OCI-LY1 (cell line): ENCODE measurements around the gene BCR.

Source experiments
- EZH2 ChIP-seq: fragments of 200-600 bp; sonication (generic), shearing (Covaris generic); IDR thresholded peaks from 2 replicates; pipeline ENCODE4 v1.8.0; 2017; ENCODE audit warnings: borderline replicate concordance, mixed run types, mild to moderate bottlenecking, antibody characterized with exemption, low read length, moderate library complexity, mixed read lengths
- TF ChIP-seq, protein P1 (sequence below): fragments of 200-600 bp; sonication (generic), shearing (Covaris generic); IDR thresholded peaks from 2 replicates; pipeline ENCODE4 v1.5.1; 2017; ENCODE audit warnings: mild to moderate bottlenecking, antibody characterized with exemption, low read length, moderate library complexity, mixed read lengths

DNA sequence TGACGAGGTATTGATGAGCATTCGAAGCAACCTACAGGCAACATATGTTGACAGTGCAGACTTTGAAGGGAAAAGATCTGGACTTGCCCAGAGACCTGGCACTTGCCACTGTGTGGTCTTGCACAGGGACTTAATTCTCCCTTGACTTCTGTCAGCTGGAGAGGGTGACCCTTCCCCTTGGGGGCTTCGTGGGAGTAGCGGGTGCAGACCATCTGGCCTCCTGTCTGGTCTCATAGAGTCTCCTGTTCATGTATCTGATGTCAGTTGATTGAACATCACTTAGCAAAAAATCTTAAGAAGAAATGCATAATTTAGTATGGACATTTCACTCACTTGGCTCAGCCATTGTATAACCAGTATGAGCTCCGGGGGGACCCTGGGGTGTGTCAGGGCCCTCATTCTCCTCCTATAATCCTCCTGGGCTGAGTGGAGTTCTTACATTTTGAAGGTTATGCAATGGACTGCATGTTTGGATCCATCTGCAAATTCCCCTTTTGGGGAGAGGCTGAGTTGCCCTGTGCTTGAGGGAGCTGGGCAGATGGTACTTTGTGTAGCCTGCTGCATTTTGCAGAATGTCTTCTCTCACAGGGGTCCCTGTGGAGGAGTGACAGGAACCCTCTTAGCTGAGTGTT is 13.0 kb downstream of the BCR start:
- TF ChIP-seq, protein P1, sequence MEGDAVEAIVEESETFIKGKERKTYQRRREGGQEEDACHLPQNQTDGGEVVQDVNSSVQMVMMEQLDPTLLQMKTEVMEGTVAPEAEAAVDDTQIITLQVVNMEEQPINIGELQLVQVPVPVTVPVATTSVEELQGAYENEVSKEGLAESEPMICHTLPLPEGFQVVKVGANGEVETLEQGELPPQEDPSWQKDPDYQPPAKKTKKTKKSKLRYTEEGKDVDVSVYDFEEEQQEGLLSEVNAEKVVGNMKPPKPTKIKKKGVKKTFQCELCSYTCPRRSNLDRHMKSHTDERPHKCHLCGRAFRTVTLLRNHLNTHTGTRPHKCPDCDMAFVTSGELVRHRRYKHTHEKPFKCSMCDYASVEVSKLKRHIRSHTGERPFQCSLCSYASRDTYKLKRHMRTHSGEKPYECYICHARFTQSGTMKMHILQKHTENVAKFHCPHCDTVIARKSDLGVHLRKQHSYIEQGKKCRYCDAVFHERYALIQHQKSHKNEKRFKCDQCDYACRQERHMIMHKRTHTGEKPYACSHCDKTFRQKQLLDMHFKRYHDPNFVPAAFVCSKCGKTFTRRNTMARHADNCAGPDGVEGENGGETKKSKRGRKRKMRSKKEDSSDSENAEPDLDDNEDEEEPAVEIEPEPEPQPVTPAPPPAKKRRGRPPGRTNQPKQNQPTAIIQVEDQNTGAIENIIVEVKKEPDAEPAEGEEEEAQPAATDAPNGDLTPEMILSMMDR: no peak
- TF ChIP-seq EZH2: no peak
